Inferior parietal cortex (tissue), 1 donor: ENCODE results near the gene SARS1.

Source experiments
- DNase-seq: peaks from one replicate; pipeline ENCODE4 v3.0.0-alpha.2; 2016; ENCODE audit errors: extremely low spot score

The SARS1 gene

DNA sequence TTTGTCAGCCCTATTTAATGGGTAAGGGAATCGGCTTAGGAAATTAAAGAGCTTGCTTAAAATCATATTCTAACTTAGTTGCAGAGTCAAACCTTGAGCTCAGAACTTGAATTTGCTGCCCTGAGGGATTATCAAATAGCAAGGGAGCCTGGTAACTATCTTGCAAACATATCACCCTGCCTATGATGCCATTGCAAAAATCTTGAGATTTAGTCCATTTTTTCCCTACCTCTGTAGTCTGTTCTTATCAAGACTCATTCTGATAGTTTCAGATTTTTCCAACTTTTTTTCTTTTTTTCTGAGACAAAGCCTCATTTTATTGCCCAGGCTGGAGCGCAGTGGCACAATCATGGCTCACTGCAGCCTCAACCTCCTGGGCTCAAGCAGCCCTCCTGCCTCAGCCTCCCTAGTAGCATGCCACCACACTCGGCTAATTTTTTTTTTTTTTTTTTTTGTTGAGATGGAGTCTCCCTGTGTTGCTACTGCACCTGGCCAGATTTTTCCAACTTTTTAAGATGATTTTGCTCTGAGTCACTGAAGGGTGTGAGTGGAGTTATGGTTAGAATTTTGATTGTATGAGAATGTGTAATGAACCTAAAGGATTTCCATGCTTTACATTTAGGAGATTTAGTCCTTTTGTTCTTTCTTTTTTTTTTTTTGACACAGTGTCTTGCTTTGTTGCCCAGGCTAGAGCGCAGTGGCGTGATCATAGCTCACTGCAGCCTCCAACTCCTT lies 12.2 kb downstream of the SARS1 start:
- DNase-seq = no peak

DNA sequence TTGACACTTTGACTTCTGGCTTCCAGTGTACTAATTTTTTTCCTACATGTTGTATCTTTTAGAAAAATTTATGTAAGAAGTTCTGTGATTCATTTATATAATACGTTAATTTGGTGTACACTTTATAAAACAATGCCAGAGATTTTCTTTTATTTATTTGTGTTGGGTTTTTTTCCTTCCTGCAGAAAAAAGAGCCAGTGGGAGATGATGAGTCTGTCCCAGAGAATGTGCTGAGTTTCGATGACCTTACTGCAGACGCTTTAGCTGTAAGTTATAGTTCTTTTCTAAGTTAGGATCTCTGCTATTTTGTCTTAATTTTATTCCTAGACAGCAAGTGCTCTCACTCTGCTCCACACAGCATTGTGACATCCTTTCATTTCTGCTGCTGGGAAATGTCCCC lies 14.4 kb downstream of the SARS1 start:
- DNase-seq = no peak

DNA sequence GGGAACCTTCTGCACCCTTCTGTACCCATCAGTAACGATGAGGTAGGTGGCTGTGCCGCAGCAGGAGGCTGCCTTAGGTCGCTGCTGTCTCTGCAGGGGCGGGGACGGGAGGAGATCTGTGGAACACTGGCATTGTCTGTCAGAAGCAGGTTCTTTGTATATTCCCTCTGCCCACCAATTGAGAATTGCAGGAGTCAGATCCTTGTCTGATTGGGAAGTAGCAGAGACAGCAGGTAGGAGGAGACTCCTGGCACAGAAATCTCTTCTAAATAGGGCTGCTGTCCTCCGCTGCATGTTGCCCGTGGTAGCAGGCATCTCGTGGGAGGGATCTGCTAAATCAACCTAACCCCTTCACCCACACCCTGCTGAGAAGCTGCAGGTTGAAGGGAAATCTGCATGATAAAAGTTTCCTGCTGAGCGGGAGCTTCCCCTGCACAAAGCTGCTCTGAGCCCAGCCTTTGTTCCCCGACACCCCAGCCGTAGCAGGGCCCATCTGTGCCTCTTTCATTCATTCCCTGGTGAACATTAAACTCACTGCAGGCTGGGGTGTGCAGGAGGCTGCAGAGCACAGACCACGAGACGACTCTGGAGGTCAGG lies 15.9 kb downstream of the SARS1 start:
- no peak for DNase-seq

DNA sequence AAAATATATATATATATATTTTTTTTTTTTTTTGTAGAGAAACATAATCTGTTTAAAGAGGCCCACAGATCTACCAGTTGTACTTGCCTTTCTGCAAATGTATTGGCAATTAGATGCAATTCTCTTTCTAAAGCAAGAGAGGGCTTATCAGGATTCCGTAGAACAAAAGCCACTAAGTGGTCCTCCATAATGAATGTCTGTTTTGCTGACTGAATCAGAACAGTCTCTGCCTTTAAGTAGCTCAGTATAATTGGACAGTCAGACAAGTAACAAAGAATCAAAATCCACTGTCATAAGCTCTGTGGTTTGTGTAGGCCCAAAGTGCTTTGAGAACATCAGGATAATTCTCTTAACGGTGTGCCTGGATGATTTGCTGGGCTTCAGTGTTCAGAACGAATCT lies 17.3 kb downstream of the SARS1 start:
- no peak for DNase-seq

DNA sequence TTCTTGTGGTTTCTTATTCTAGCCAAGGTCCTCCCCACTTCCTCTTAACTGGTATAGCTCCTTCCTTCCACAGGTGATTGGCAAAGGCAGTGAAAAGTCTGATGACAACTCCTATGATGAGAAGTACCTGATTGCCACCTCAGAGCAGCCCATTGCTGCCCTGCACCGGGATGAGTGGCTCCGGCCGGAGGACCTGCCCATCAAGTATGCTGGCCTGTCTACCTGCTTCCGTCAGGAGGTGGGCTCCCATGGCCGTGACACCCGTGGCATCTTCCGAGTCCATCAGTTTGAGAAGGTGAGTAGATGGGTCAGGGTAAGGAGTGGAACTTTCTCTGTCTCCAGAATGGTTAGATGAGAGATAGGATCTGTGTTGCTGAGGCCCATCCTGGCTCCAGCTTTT lies 21.4 kb downstream of the SARS1 start:
- no peak for DNase-seq

DNA sequence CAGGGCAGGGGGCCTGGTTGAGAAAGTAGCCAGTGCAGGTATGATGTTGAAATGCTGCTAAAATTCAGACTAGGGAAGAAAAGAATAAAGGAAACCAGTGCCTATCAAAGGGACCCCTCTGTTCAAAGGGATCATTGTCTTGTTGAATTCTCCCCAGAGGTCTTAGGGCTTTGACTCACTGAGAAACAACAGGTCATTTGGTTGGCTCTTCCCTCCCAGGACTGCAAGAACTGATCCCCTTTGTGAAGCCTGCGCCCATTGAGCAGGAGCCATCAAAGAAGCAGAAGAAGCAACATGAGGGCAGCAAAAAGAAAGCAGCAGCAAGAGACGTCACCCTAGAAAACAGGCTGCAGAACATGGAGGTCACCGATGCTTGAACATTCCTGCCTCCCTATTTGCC lies 23.8 kb downstream of the SARS1 start:
- no peak for DNase-seq

DNA sequence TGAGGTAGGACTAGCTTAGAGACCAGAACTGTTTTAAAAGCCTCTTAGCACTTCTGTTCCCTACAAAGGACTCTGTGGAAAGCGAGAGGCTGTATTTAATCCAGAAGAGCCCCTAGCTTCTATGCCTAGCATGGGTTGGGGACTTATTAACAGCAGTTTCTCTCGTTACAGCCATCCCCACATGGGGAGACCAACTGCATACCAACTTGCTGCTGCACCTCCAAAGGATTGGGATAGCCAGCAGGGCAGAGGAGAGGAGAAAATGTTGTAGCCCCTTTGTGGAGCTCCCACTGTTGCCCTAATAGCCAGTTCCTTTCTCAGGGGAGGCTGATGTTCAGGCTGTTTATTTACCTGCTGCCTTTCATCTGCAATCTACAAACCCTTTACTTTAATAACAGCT lies 24.7 kb downstream of the SARS1 start:
- no peak for DNase-seq

DNA sequence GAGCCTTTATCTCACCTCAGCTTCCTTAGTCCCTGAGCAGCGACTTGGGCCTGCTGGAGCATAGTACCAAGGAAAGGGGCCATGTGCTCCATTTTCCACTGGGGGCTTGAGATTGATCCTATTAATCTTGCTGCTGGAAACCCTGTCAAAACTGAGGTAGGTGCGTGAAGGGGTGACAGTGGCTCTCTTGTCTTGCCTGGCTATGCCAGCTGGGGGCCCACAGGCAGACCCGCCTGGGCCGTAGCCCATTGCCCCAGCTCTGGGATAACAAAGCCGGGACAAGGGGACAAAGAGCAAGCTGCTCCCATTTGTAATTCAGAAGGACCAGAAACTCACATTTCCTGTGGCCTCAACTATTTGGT lies 25.3 kb downstream of the SARS1 start:
- DNase-seq = no peak

DNA sequence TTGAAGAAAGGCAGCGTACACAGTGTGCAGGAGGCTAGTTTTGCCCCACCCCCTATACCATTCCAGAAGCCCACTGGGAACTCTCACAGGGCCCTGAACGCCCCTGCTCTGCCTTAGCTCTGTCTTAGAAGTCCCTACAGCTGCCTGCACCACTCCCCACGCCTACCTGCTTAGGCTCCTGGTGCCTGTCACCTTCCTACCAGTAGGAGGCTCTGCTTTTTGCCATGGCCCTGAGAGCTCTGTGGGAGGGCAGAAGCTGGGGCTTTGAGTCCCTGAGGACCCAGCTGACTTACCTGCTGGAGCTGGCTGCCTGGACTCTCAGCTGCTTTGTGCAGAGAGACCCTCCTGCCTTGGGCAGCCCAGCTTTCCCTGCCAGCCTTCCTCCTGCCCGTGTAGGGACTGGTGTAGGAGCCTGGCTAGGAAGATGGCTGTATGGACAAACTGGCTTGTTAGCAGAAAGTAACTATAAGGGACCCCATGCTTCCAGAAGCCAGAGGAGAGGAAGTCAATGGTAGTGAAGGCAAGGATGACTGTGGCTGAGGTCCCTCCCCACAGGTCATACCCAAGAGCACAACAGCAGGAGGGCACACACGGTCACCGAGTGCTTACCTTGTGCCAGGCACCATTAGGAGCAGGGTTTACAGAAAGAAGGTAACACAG lies 25.8 kb downstream of the SARS1 start:
- no peak for DNase-seq

DNA sequence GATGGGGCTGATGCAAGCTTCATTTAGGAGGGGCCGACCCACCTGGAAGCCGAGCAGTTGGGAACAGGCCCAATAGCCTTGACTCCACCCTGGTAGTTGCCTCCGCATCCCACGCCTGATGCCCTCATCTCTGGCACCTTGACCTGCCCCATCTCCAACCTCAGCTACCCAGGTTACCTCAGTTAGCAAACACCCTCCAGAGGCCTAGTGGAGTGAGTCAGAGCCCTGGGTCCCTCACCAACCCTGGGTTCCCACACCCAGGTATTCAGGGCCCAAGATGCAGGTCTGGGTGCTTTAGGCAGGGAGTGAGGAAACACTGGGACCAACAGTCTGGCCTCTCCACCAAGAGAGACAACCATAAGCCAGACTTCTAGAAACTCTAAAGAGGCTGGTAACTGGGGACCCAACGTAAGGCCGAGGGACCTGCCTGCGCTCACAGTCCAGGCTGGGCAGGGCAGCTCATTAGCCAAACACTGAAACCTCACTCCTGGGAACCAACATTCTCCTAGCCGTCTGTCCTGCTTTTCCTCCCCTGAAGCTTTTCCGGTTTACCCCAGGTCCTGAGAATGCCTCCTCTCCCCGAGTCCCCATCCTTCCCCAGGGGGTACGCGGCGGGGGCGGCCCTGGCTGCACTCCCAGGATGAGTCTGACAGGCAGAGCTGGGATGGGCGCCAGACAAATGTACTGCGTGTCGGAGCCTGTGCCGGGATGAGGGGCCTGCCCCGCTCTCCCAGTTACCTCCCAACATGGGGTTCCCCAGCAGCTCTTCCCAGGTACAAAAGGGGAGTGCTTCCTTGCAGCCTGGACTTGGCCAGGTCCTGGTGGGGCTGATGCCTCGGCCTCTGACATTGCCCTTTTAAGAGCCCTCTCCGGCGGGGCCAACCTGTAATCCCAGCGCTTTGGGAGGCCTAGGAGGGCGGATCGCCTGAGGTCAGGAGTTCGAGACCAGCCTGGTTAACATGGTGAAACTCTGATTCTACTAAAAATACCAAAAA lies 26.7 kb downstream of the SARS1 start:
- no peak for DNase-seq

DNA sequence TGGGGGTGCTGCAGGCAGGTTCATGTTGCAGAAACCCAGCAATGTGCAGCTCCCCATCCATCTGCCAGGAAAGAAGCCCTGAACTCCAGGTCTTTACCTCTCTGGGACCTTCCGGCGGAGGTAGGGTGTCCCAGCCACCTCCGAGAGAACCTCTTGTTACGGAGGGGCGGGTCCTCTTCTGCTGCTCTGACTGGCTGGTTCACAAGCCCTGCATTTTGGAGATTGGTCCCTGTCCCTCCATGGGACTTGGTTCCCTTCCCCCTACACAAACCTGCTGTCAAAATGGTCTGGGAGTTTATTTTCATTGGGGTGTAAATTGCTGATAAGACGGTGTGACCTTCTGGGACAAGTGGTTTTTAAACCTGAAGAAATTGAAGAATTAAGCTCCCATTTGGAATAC lies 27.6 kb downstream of the SARS1 start:
- no peak for DNase-seq

DNA sequence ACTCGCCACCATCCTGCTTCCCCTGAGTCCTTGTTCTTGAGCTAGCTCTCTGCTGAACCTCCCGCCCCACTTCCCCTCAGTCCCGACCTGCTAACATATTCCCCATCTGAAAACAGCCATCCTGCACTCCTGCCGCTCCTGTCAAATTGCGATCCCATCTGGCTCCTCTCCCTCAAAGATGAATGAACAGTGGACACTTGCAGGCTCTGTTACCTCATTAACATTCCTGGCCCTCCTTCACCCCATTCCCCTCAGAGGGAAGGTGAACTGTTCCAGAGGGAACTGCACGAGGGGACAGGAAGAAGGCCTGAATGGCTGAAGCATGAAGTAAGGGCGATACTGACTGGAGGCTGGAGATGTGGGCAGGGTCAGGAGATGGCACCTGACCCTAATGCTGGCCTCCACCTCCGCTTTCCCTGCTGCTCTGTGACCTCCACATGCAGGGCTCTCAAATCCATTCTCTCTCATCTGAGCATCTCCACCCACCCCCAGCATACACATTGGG lies 28.2 kb downstream of the SARS1 start:
- no peak for DNase-seq

DNA sequence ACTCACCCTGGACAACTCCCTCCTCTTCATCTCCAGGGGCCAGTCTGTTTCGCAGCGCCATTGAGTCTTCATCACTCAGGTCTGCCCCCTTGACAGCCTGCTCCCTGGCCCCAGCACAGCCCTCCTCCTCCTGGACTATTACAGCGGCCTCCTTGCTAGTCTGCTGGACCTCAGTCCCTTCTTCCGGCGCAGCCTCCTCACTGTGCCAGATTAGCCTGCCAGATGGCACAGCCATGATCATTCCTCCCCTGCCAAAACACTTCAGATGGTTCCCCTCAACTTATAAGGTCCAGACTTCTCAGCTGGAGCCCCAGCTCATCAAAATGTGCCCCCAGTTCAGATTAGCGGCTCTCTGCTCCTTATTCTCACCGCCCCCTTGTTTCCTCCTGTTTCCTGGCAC lies 28.7 kb downstream of the SARS1 start:
- DNase-seq = no peak

DNA sequence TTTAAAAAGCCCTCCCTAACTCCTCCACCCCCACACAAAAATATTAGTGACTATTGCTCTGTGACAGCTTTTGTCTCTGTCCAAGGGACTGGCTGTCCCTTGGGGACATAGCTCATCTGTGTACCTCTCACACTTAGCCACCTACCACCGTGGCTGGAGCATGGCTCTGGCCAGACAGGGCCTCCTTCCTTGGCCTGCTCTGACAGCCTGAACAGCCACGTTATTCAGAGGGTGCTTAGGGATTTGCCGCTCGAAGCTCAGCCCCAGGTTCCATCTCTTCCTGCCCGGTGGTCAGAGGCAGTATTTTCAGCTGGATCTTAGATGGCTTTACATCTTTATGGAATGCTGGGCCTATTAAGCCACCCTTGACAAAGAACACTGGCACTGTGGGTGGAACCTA lies 29.5 kb downstream of the SARS1 start:
- DNase-seq = no peak

DNA sequence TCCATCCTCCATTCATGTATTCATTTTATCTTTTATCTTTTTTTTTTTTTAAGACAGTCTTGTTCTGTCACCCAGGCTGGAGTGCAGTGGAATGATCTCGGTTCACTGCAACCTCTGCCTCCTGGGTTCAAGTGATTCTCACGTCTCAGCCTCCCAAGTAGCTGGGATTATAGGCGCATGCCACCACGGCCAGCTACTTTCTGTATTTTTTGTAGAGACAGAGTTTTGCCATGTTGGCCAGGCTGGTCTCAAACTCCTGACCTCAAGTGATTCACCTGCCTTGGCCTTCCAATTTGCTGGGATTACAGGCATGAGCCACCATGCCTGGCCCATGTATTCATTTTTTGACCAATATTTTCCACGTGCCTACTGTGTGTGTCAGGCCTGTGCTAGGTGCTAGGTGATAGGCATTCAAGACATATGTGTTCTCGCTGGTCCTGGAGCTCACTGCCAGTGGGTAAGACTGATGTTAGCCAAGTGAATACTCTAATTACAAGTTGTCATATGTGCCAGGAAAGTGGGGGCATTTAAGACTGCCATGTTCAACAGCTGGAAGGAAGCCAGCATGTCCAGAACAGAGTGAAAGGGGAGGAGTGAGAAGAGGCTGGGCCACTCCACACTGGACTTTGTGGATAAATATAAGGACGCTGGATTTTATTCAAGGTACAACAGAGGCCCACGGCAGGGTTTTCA lies 30.3 kb downstream of the SARS1 start:
- DNase-seq = no peak

DNA sequence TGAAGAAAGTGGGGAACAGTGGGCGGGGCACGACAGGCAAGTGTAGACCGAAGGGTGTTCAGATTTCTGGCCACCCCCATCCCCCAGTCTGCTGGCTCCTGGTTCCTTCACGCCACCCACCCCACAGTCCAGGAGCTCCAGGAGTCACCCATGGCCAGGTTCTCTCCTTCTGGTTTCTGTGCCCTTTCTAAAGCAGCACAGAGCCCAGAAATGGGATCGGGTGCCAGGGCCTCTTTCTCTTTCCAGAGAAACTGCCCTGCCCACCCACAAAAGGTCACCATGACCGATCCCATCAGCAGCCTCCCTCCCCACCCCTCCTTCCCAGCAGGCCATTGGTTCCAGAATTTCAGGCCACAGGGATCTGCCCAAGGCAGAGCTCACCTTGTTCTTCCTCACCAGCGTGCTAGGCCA lies 32.4 kb downstream of the SARS1 start:
- no peak for DNase-seq

DNA sequence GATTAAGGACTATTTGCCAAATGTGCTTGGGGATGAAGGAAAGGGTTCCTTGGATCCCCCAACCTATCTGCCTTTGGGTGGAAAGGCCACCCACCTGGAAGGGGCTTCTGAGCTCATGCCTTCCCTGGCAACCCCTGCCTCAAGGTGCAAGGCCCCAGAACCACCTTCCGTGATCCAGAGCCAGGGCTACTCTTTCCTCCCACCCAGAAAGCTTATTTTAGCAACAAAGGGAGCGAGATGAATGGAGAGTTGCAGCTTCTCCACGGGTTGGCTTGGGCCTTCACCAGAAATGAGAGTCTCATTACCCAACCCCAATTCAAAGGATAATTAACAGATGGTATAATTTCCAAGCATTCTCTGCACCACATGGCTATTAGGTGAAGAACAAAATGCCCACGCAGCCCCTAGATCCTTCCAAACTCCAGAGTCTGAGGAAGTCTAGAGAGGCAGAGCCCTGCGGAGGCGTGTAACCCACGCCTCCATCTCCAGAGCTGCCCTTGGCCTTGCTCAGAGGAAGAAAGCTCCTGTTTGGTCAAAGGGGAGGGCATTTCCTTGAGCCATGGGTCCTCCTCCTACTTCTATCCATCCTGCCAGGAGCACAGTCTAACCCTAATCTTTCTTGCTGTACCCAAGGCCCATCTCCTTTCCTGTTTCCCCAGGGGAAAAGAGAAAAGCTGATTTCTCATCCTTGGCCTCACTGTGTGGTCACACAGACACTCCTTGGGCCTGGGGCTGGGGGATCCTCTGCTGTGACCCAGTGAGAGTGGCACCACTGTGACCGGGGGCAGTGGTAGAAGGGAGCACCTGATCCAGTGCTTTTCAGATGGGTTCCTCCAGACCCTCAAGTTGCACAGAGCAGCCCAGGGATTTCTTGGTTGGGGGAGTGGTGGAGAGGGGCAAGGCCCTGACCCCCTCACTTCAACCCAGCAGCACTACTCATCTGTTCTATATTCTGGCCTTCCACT lies 34.0 kb downstream of the SARS1 start:
- DNase-seq = no peak

DNA sequence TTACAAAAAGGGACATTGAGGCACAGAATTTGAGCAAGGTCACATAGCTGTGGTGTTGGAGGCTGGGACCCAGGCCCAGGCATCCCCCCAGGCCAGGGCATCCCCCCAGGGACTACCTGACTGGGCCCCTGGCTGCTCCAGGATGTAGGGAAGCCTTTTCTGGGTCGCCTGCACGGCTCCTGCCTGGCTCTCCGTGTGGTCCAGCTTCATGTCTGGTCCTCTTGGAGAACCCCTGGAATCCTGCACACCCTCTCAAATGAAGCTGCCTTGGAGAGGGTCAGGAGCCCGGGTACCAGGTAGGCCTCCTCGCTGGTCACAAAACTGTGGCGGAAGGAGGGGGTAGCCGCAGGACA lies 34.7 kb downstream of the SARS1 start:
- DNase-seq = no peak

DNA sequence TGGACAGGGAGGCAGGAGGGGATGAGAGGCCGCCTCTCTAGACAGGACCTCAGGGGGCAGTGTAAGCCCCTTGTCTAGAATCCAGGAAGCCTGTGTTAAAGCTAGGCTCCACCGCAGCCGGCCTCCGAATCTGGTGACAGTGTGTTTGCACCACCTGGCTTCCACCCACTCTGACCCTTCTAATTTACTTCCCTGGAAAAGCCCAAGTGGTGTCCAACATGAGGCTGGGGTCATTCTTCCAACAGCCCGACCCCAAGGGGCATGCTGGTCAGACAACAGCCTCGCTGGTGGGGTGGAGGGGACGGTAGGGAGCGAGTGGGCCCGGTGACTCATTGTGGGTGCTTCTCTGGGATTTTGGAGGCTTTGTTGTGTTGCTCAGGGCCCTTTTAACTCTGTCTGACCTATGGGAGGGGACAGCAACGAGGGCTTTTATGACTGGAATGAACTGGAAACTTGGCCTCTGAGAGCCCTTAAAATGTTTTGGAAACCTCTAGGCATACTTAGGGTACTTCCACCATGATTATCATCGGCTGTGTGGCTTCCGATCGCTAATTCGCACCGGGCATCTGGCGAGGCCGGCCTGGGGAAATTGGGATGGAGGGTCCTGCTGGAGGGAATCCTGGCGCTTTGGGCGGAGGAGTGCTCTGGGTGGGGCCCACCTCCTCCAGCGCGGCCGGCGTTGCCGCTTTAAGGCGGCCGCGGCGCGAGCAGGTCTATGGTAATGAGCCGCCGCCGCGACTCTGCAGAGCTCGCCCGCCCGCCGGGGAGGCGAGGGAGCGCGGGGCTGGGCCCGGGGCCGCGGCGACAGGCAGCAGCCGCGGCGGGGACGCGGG lies 35.3 kb downstream of the SARS1 start, which contains the start of gene CELSR2:
TSS of gene CELSR2 (plus strand) at position 743 of the 833 bp plus-strand sequence. CDS start 541 bp downstream, outside the sequence.
- peak; percentile 74 for DNase-seq
